Kidney (tissue), 14 donors: ENCODE results near the gene HNMT. TPM values are rescaled to one million over a fixed set of nuclear protein-coding genes. Genes with fewer than 3 reads are reported as not detected.
A peak's percentile ranks its signal among the peaks of the same experiment; 100 is the strongest.

ENCODE experiments used
- DNase-seq, 5 donors: peaks; one replicate each; pipeline ENCODE4 v3.0.0-alpha.2; 2013 to 2020
- FAIRE-seq: peaks from 2 replicates; lab custom pipeline; 2012; peaks lifted over from hg19 to GRCh38; lab: Jason Lieb, UNC
- H3K27ac ChIP-seq, 2 donors: one replicate each; pipeline ENCODE4 v1.7.0; 2013; ENCODE audit warnings: low read depth in 2 of 2, low read length in 2 of 2, inconsistent platforms in 1 of 2
- H3K27me3 ChIP-seq: one replicate; pipeline ENCODE4 v1.7.1; 2013; ENCODE audit warnings: low read length, inconsistent platforms; ENCODE audit not compliant: control insufficient read depth, insufficient read depth
- H3K36me3 ChIP-seq, 3 donors: one replicate each; pipeline versions ENCODE4 v1.7.0 to v1.7.1; 2013; ENCODE audit warnings: low read length in 3 of 3, control low read depth in 1 of 3, inconsistent platforms in 1 of 3; ENCODE audit not compliant: insufficient read depth in 3 of 3, control insufficient read depth in 2 of 3
- H3K4me1 ChIP-seq, 3 donors: one replicate each; pipeline versions ENCODE4 v1.7.0 to v1.7.1; 2013; ENCODE audit warnings: low read length in 3 of 3, inconsistent platforms in 1 of 3, low read depth in 1 of 3; ENCODE audit not compliant: control insufficient read depth in 2 of 3, insufficient read depth in 2 of 3
- H3K4me3 ChIP-seq, 3 donors: one replicate each; pipeline versions ENCODE4 v1.7.0 to v1.8.1; 2013; ENCODE audit warnings: low read length in 3 of 3, control low read depth in 1 of 3, inconsistent platforms in 1 of 3
- H3K9ac ChIP-seq, 3 donors: one replicate each; pipeline versions ENCODE4 v1.7.0 to v1.7.1; 2013; ENCODE audit warnings: low read length in 3 of 3, control low read depth in 1 of 3, inconsistent platforms in 1 of 3
- H3K9me3 ChIP-seq, 3 donors: one replicate each; pipeline versions ENCODE4 v1.7.0 to v1.7.1; 2013; ENCODE audit warnings: low read length in 3 of 3, control low read depth in 1 of 3, inconsistent platforms in 1 of 3; ENCODE audit not compliant: control insufficient read depth in 2 of 3, insufficient read depth in 1 of 3
- CTCF ChIP-seq: IDR thresholded peaks from 3 replicates; pipeline ENCODE4 v1.5.1; 2012; ENCODE audit warnings: mild to moderate bottlenecking, moderate library complexity, borderline replicate concordance; ENCODE audit not compliant: insufficient read depth; ENCODE audit errors: extremely low read depth
- intact Hi-C: fragments of 100-400 bp; cut with DNase I; formaldehyde crosslinking; loops from one replicate; pipeline ENCODE4 v1.11.1; 2022
- polyA plus RNA-seq: library from polyadenylated mRNA; stranded (reverse); fragments of 350-450 nt; fragmentation: Illumina TruSeq; extraction: RNeasy Lipid Tissue Mini Kit (QIAGEN cat#74804); gene quantifications from one replicate; pipeline ENCODE4 v1.2.3, GENCODE V29; 2014; ENCODE audit warnings: low read depth, low replicate concordance; ENCODE audit not compliant: insufficient read depth
- total RNA-seq: library from RNA; stranded (reverse); fragmentation: NEBNext Ultra II Directional; extraction: Animal tissue kit (Norgen Biotek cat#: 25700); gene quantifications from one replicate; pipeline ENCODE4 v1.2.1, GENCODE V29; 2021
- donor health status: control.
- donor health status: control.
- donor health status: control.
- donor health status: control.
- donor health status: control.
- donor health status: DM: yes; HTN: yes; CAD: no.
- donor health status: Normal renal cell carcinoma (clear cell type).

HNMT gene
- total and polyA plus RNA-seq, 2 donors from 2014 or later = 61.6 to 69.2 TPM

GRCh38 chr2:138016351-138017087 is 52.2 kb downstream of the HNMT start:
- H3K27ac ChIP-seq = no peak overlapping the region
- no peaks in the 10 kb centered on the region for H3K9me3 ChIP-seq
- peak in 2 of 5 donors; percentile 7 to 27 for DNase-seq
- intact Hi-C loops = no loop called here
- H3K27me3 ChIP-seq = no peaks in the 10 kb centered on the region
- FAIRE-seq = no peak
- TF ChIP-seq CTCF = no peak
- H3K4me3 ChIP-seq = no peak overlapping the region
- H3K4me1 ChIP-seq = no peaks in the 10 kb centered on the region
- no peak overlapping the region for H3K9ac ChIP-seq
- peaks cover 0 to 6% (median 2%) of the 10 kb centered on the region in 3 donors for H3K36me3 ChIP-seq

GRCh38 chr2:138017824-138018223 is 53.6 kb downstream of the HNMT start:
- no peak for TF ChIP-seq CTCF
- Histone ChIP-seq H3K27me3 (no peaks in the 10 kb centered on the region), H3K4me1 (no peaks in the 10 kb centered on the region), H3K9me3 (no peaks in the 10 kb centered on the region), H3K9ac (no peak overlapping the region), H3K4me3 (no peak overlapping the region), H3K36me3 (peaks cover 0 to 6% (median 2%) of the 10 kb centered on the region in 3 donors), H3K27ac (no peak overlapping the region)
- FAIRE-seq (no peak), DNase-seq (no peak)
- intact Hi-C loops = no loop called here

GRCh38 chr2:138018866-138019688 is 54.8 kb downstream of the HNMT start:
- FAIRE-seq (no peak), DNase-seq (no peak)
- Histone ChIP-seq H3K27ac (no peak overlapping the region), H3K4me1 (no peaks in the 10 kb centered on the region), H3K9ac (no peak overlapping the region), H3K27me3 (no peaks in the 10 kb centered on the region), H3K36me3 (peaks cover 0 to under 1% (median 0%) of the 10 kb centered on the region in 3 donors), H3K4me3 (no peak overlapping the region), H3K9me3 (no peaks in the 10 kb centered on the region)
- intact Hi-C loops = no loop called here
- no peak for TF ChIP-seq CTCF
